GM12878 (cell line): ENCODE measurements around the gene GNPTAB. TPM values are rescaled to one million over a fixed set of nuclear protein-coding genes. Genes with fewer than 3 reads are reported as not detected.

Experiments used
- ATAC-seq: fragments of 200-7000 bp; cut with Tn5 transposase; 3 replicates; pipeline ENCODE4 v1.9.1; 2020; ENCODE audit warnings: mild to moderate bottlenecking, moderate library complexity
- BruUV-seq: library from RNA; stranded (reverse); fragments of 400-500 nt; replicated peaks from 2 replicates; lab custom pipeline; 2021; lab: Mats Ljungman, UMichigan
- CTCF ChIA-PET: fragments of 300-600 bp; sonication (Branson Sonifier 250); formaldehyde crosslinking; extraction: SDS; loops from one replicate; lab custom pipeline; 2021; ENCODE audit warnings: inconsistent platforms; lab: Yijun Ruan, JAX
- POLR2A ChIA-PET: fragments of 350-600 bp; formaldehyde crosslinking; extraction: SDS; loops from one replicate; lab custom pipeline; 2021; ENCODE audit warnings: inconsistent platforms; lab: Charles Lee
- RAD21 ChIA-PET: fragments of 300-600 bp; sonication (Branson Sonifier 250); formaldehyde crosslinking; loops from one replicate; lab custom pipeline; 2023; ENCODE audit warnings: antibody characterized with exemption; ENCODE audit not compliant: unreplicated experiment; lab: Charles Lee
- SMC1A ChIA-PET: fragments of 300-600 bp; sonication (Branson Sonifier 250); formaldehyde crosslinking; loops from one replicate; lab custom pipeline; 2023; ENCODE audit not compliant: unreplicated experiment, uncharacterized antibody; lab: Charles Lee
- DNase-seq: peaks from one replicate; pipeline ENCODE4 v3.0.0-alpha.2; 2011; ENCODE audit warnings: low read depth, low spot score
- FAIRE-seq: peaks from 3 replicates; lab custom pipeline; 2011; peaks lifted over from hg19 to GRCh38; lab: Jason Lieb, UNC
- H2AFZ ChIP-seq: 2 replicates; pipeline ENCODE4 v1.6.0; 2011; ENCODE audit warnings: low read depth, low read length, control low read depth; ENCODE audit not compliant: control insufficient read depth
- H3K27ac ChIP-seq: 2 replicates; pipeline ENCODE4 v1.5.1; 2011; ENCODE audit warnings: control low read depth; ENCODE audit not compliant: control insufficient read depth, insufficient read depth
- H3K27me3 ChIP-seq, 2 experiments: replicated peaks in 1 of 2; 2 replicates each; pipeline versions ENCODE4 v1.6.0 to v1.6.1; 2011; ENCODE audit warnings: low read length in 1 of 2; ENCODE audit not compliant: control insufficient read depth in 2 of 2, insufficient read depth in 2 of 2
- H3K36me3 ChIP-seq, 2 experiments: 2 replicates each; pipeline ENCODE4 v1.5.1; 2011; ENCODE audit warnings: low read length in 1 of 2; ENCODE audit not compliant: control insufficient read depth in 2 of 2, insufficient read depth in 2 of 2
- H3K4me1 ChIP-seq: 2 replicates; pipeline ENCODE4 v1.6.1; 2011; ENCODE audit warnings: mild to moderate bottlenecking, low read length, moderate library complexity, mixed read lengths; ENCODE audit not compliant: control insufficient read depth, insufficient read depth
- H3K4me2 ChIP-seq: 2 replicates; pipeline ENCODE4 v1.6.0; 2011; ENCODE audit warnings: control low read depth; ENCODE audit not compliant: control insufficient read depth, insufficient read depth
- H3K4me3 ChIP-seq: fragments of 200-600 bp; sonication (generic); 2 replicates; pipeline ENCODE4 v1.5.1; 2016
- H3K79me2 ChIP-seq: 2 replicates; pipeline ENCODE4 v1.6.0; 2011; ENCODE audit warnings: low read length; ENCODE audit not compliant: control insufficient read depth, insufficient read depth
- H3K9ac ChIP-seq: 2 replicates; pipeline ENCODE4 v1.8.0; 2011; ENCODE audit warnings: low read length, control low read depth, mixed read lengths; ENCODE audit not compliant: control insufficient read depth, insufficient read depth
- H3K9me3 ChIP-seq: replicated peaks from 3 replicates; pipeline ENCODE4 v1.5.1; 2011; ENCODE audit warnings: mild to moderate bottlenecking, low read length; ENCODE audit not compliant: control insufficient read depth, insufficient read depth
- H4K20me1 ChIP-seq: 2 replicates; pipeline ENCODE4 v1.6.0; 2011; ENCODE audit not compliant: control insufficient read depth, insufficient read depth
- BMI1 ChIP-seq: fragments of 450-650 bp; IDR thresholded peaks from 2 replicates; pipeline ENCODE4 v1.6.1; 2016; ENCODE audit warnings: mild to moderate bottlenecking, moderate library complexity, borderline replicate concordance
- CREM ChIP-seq: IDR thresholded peaks from 2 replicates; pipeline ENCODE4 v1.6.1; 2014; ENCODE audit warnings: antibody characterized with exemption, low read depth
- E2F8 ChIP-seq: fragments of 450-650 bp; IDR thresholded peaks from 2 replicates; pipeline ENCODE4 v1.6.1; 2018; ENCODE audit warnings: mild to moderate bottlenecking, low read depth, moderate library complexity; ENCODE audit not compliant: partially characterized antibody
- FOXK2 ChIP-seq: fragments of 450-650 bp; IDR thresholded peaks from 2 replicates; pipeline ENCODE4 v1.6.1; 2017; ENCODE audit warnings: mild to moderate bottlenecking, moderate library complexity
- GATAD2B ChIP-seq: fragments of 450-650 bp; conservative IDR thresholded peaks from 2 replicates; pipeline ENCODE4 v1.6.1; 2017; ENCODE audit warnings: low read depth, mild to moderate bottlenecking, moderate library complexity
- HCFC1 ChIP-seq: fragments of 150-350 bp; IDR thresholded peaks from 2 replicates; pipeline ENCODE4 v1.6.1; 2014; ENCODE audit warnings: low read length
- IKZF1 ChIP-seq: fragments of 450-650 bp; conservative IDR thresholded peaks from 2 replicates; pipeline ENCODE4 v1.6.1; 2017; ENCODE audit warnings: antibody characterized with exemption, mild to moderate bottlenecking
- IKZF2 ChIP-seq, 2 experiments: fragments of 450-650 bp; IDR thresholded peaks; 2 replicates each; pipeline ENCODE4 v1.6.1; 2017; ENCODE audit warnings: mild to moderate bottlenecking in 2 of 2, moderate library complexity in 2 of 2
- JUND ChIP-seq: IDR thresholded peaks from 2 replicates; pipeline ENCODE4 v1.6.1; 2012; ENCODE audit warnings: low read depth, mild to moderate bottlenecking, low read length, improper control_type of control experiment, moderate library complexity
- RCOR1 ChIP-seq: conservative IDR thresholded peaks from 2 replicates; pipeline ENCODE4 v1.6.1; 2012; ENCODE audit warnings: low read depth, low read length, improper control_type of control experiment
- SIX5 ChIP-seq: IDR thresholded peaks from 2 replicates; pipeline ENCODE4 v1.6.1; 2011; ENCODE audit warnings: mild to moderate bottlenecking, low read depth, low read length, moderate library complexity; ENCODE audit not compliant: severe bottlenecking
- SREBF2 ChIP-seq: IDR thresholded peaks from 2 replicates; pipeline ENCODE4 v1.6.1; 2012; ENCODE audit warnings: mild to moderate bottlenecking, low read length
- SRF ChIP-seq, 2 experiments: IDR thresholded peaks; 2 replicates each; pipeline ENCODE4 v1.6.1; 2011; ENCODE audit warnings: low read depth in 2 of 2, low read length in 2 of 2, mild to moderate bottlenecking in 1 of 2, moderate library complexity in 1 of 2
- YY1 ChIP-seq: IDR thresholded peaks from 2 replicates; pipeline ENCODE4 v1.6.1; 2011; ENCODE audit warnings: low read depth, mild to moderate bottlenecking, low read length
- ZZZ3 ChIP-seq: IDR thresholded peaks from 2 replicates; pipeline ENCODE4 v1.6.1; 2011; ENCODE audit warnings: low read depth; ENCODE audit not compliant: control insufficient read depth, insufficient read length
- WGBS: methylation state at CpG from one replicate; pipeline ENCODE4 v1.1.6; 2016; ENCODE audit warnings: low lambda C conversion rate; ENCODE audit not compliant: insufficient replicate concordance, insufficient coverage; ENCODE audit errors: missing lambda C conversion rate; 5-methylcytosine and 5-hydroxymethylcytosine counted together
- in situ Hi-C: fragments of 300-500 bp; cut with MboI; formaldehyde crosslinking; loops from 9 replicates; pipeline ENCODE4 v1.14.3; 2018; ENCODE audit warnings: mixed read lengths
- intact Hi-C: fragments of 100-400 bp; cut with micrococcal nuclease; formaldehyde crosslinking; loops from one replicate; pipeline ENCODE4 v1.14.2; 2022; ENCODE audit not compliant: unreplicated experiment
- polyA plus RNA-seq, 11 experiments: library from polyadenylated mRNA; depleted of rRNA in 4 of 11; unstranded in 6 of 11; stranded (reverse) in 5 of 11; fragments of >200 nt; fragmentation: Nextera tagmentation in 4 of 11; fragmentation: Illumina TruSeq in 1 of 11; extraction: Ambion mirVana in 4 of 11; extraction: Trizol in 1 of 11; gene quantifications; 1 replicate in 1 of 11; 2 replicates in 10 of 11; pipeline versions ENCODE4 v1.2.1 to v1.2.3, GENCODE V29; 2011 to 2016; ENCODE audit warnings: inconsistent platforms in 2 of 11, missing spikeins in 2 of 11, low read depth in 1 of 11
- total RNA-seq, 4 experiments: library from RNA; depleted of rRNA in 3 of 4; stranded (reverse); fragments of >200 nt in 3 of 4; fragmentation: Illumina TruSeq in 1 of 4; extraction: Trizol in 1 of 4; gene quantifications; 2 replicates each; pipeline versions ENCODE4 v1.2.1 to v1.2.3, GENCODE V29; 2013 to 2021
- TF ChIP-seq, protein P1 (sequence below): fragments of 450-650 bp; formaldehyde crosslinking; IDR thresholded peaks from 2 replicates; pipeline ENCODE4 v1.4.0; 2020; ENCODE audit warnings: mild to moderate bottlenecking, moderate library complexity

The GNPTAB gene
- total and polyA plus RNA-seq, 10 of the 15 experiments (the other 5 are each of a cell fraction or from before 2014, with no cell fraction given) = 9.8 to 38.9 (median 35.3) TPM

DNA sequence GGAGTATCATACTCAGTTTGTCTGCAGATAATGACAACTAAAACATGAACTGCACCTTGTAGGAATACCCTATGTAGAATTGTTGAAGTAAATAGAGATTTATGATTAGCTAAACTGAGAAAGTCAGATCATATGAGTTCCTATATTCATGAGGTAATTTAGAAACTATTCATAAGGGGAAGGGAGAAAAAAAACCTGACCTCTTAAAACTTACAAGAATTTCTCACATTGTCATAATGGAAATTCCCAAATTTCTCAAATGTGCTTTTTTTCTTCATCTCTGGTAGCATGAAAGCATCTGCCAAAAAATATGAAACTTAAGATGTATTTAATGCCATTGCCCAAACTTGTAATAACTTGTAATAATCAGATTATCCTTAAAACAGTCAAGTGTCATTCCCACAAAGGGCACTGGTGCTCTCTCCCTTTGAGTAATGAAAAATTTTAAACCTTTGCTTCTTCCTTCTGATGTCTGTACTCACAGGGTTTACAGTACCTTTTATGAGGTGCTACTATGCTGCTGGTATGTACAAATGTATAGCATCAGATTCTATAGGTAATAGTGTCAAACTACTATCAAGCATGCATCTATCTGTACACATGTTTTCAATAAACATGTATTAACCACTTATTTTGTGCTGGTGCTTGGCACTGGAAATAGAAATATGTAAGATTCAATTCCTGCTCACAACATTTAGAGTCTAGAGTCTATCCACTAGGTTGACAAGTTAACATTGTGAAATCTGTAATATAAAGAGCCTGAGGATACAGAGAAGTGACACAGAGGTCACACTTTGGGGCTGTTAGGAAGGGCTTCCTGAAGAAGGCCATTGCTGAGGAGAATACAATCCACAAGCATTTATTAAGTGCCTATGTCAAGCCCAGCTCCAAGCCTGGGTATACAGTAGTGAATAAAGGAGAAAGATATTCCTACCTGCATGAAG, 29.2 kb upstream of the GNPTAB start (continued):
- TF ChIP-seq E2F8 = peak; percentile 64
- no peak for TF ChIP-seq ZZZ3
- no peak for TF ChIP-seq FOXK2
- no peak for TF ChIP-seq SREBF2
- TF ChIP-seq BMI1 = peak; percentile 61; the same call in 1 of the 2 replicates
- TF ChIP-seq GATAD2B = no peak
- TF ChIP-seq IKZF1 = peak; percentile 84
- TF ChIP-seq SRF (IDR thresholded peaks at IDR 0.05; ENCODE audit: low read depth in 2 of 2, low read length in 2 of 2) = no peak

DNA sequence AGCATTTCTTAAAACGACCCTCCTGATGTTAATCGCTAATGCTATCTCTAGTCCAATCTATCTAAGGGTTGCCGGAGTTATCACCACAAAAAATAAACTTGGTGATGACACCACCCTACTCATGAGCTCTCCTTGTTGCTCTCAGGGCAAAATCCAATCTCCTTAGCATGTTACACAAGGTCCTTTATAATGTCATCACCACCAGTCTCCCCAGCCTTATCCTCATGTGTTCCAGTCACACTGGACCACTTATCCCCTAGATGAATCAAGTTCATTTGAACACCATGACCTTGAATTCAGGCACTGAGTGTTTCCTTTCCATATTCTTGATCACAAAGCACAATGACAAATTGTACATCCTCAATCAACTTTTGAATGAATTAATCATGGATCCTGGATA, 27.6 kb upstream of the GNPTAB start:
- no TSS peak for BruUV-seq
- RAD21 ChIA-PET = no interaction called here
- CTCF ChIA-PET = interaction anchor here (0.6 to 1.4 kb wide), 3 partner anchors 18 to 80 kb away, joined by 3 to 4 read pairs (median 3); no protein-coding TSS in a partner anchor
- peaks cover 10% of the 10 kb centered on the region for H3K9me3 ChIP-seq
- H3K4me3 ChIP-seq = no peak overlapping the region
- DNase-seq (no peak), FAIRE-seq (no peak), ATAC-seq (no peak)
- H3K79me2 ChIP-seq = no peaks in the 10 kb centered on the region
- H2AFZ ChIP-seq = peak overlapping the region; percentile 46; the same call in 1 of the 2 replicates
- H3K9ac ChIP-seq = no peak overlapping the region
- H4K20me1 ChIP-seq = no peaks in the 10 kb centered on the region
- H3K4me2 ChIP-seq = peak overlapping the region; percentile 59
- SMC1A ChIA-PET = no interaction called here
- no peaks in the 10 kb centered on the region for H3K36me3 ChIP-seq
- WGBS = 98% methylated on average over 3 of the region's 3 CpGs
- intact Hi-C loops = no loop called here
- H3K27me3 ChIP-seq = no peaks in the 10 kb centered on the region
- peak overlapping the region; percentile 75 for H3K27ac ChIP-seq
- POLR2A ChIA-PET = interaction anchor here (1.4 kb wide), 1 partner anchor 28 kb away, joined by 5 read pairs; no protein-coding TSS in a partner anchor
- in situ Hi-C loops = no loop called here
- H3K4me1 ChIP-seq = peaks cover 64% of the 10 kb centered on the region
- no peak for TF ChIP-seq CREM
- TF ChIP-seq IKZF2 (IDR thresholded peaks at IDR 0.05) = no peak
- no peak for TF ChIP-seq RCOR1
- no peak for TF ChIP-seq HCFC1
- no peak for TF ChIP-seq JUND
- TF ChIP-seq, protein P1, sequence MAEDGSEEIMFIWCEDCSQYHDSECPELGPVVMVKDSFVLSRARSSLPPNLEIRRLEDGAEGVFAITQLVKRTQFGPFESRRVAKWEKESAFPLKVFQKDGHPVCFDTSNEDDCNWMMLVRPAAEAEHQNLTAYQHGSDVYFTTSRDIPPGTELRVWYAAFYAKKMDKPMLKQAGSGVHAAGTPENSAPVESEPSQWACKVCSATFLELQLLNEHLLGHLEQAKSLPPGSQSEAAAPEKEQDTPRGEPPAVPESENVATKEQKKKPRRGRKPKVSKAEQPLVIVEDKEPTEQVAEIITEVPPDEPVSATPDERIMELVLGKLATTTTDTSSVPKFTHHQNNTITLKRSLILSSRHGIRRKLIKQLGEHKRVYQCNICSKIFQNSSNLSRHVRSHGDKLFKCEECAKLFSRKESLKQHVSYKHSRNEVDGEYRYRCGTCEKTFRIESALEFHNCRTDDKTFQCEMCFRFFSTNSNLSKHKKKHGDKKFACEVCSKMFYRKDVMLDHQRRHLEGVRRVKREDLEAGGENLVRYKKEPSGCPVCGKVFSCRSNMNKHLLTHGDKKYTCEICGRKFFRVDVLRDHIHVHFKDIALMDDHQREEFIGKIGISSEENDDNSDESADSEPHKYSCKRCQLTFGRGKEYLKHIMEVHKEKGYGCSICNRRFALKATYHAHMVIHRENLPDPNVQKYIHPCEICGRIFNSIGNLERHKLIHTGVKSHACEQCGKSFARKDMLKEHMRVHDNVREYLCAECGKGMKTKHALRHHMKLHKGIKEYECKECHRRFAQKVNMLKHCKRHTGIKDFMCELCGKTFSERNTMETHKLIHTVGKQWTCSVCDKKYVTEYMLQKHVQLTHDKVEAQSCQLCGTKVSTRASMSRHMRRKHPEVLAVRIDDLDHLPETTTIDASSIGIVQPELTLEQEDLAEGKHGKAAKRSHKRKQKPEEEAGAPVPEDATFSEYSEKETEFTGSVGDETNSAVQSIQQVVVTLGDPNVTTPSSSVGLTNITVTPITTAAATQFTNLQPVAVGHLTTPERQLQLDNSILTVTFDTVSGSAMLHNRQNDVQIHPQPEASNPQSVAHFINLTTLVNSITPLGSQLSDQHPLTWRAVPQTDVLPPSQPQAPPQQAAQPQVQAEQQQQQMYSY = no peak
- no peak for TF ChIP-seq SIX5
- TF ChIP-seq YY1 = no peak
